GM12873 (cell line): ENCODE results near the gene DENND4B.
A peak's percentile ranks its signal among the peaks of the same experiment; 100 is the strongest.

Experiments
- TF ChIP-seq, protein P1 (sequence below): IDR thresholded peaks from 2 replicates; pipeline ENCODE4 v1.5.1; 2012; ENCODE audit warnings: low read depth, mild to moderate bottlenecking, moderate library complexity, low read length, control low read depth; ENCODE audit not compliant: insufficient read depth; ENCODE audit errors: missing control alignments

Gene DENND4B

DNA sequence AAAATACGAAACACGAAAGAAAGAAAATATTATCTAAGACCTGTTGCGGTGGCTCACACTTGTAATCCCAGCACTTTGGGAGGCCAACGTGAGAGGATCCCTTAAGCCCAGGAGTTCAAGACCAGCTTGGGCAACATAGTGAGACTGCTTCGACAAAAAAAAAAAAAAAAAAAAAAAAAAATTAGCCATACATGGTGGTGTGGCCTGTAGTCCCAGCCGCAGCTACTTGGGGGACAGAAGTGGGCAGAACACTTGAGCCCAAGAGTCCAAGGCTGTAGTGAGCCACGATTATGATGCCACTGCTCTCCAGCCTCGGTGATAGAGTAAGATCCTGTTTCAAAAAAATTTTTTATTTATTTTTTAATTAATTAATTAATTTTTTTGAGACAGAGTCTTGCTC is 41.1 kb upstream of the DENND4B start:
- TF ChIP-seq, protein P1, sequence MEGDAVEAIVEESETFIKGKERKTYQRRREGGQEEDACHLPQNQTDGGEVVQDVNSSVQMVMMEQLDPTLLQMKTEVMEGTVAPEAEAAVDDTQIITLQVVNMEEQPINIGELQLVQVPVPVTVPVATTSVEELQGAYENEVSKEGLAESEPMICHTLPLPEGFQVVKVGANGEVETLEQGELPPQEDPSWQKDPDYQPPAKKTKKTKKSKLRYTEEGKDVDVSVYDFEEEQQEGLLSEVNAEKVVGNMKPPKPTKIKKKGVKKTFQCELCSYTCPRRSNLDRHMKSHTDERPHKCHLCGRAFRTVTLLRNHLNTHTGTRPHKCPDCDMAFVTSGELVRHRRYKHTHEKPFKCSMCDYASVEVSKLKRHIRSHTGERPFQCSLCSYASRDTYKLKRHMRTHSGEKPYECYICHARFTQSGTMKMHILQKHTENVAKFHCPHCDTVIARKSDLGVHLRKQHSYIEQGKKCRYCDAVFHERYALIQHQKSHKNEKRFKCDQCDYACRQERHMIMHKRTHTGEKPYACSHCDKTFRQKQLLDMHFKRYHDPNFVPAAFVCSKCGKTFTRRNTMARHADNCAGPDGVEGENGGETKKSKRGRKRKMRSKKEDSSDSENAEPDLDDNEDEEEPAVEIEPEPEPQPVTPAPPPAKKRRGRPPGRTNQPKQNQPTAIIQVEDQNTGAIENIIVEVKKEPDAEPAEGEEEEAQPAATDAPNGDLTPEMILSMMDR, result no peak

DNA sequence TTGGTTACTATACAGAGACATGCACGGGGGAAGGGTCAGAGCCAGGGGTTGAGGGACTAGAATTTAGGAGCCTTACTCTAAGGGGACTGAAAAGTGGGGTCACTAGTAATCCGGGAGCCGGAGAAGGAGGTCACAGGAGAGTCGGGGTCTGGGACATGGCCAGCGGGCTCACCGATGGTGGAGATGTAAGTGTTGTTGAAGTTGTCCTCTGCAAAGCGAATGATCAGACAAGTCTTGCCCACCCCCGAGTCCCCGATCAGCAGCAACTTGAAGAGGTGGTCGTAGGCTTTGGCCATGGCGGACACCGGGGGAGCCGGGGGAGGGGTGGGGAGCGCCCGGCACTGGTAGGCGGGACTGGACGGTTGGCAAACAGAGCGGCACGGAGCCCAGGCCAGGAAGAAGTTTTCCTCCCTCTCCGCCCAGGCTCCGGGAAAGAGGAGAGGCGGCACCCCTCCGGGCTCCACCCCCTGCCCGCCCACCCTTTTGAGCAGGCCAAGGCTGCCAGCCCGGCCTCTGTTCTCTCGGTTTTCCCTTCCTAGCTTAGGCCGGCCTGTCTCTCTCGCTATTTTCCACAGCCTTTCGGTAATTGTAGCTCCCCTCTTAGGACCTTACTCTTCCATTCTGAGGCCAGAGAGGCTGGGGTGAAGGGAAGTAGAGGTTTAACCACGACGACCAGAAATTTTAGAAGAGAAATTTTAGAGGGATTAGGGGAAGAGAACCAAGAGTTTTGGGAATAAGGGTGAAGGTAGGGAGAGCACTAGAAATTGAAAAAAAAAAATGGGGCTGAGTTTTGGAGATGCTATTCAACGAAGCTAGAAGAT is 39.6 kb upstream of the DENND4B start, which contains the start of gene RAB13:
Gene RAB13, minus strand, starts transcription at position 399 of the 821 bp plus-strand sequence. Its CDS starts 103 bp downstream, at position 296.
- TF ChIP-seq, protein P1, result no peak

DNA sequence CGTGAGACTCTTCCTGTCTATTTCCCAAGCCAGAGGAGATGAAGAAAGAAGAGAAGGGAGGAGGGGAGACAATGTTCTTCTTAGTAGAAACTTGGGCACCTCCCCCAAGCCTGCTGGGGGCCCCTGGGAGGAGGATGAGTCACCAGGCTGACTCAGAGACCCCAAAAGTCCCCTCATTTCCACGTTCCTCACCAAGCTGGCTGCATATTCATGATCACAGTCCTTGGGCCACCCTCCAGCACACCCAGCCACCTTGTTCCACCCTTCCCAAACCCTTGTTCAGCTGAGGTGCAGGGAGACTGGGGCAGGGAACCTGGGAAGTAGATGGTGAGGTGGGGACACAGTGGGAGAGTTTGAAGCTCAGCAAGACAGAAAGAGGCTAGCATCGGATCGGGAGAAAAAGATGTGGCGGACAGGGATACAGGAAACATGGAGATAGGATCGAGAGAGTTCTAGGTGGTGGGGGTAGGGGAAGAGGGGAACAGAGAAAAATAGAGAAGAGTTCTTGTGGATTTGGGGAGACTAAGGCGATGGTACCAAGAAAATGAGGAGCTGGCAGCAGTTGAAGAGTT is 38.9 kb upstream of the DENND4B start:
- TF ChIP-seq, protein P1, result no peak

DNA sequence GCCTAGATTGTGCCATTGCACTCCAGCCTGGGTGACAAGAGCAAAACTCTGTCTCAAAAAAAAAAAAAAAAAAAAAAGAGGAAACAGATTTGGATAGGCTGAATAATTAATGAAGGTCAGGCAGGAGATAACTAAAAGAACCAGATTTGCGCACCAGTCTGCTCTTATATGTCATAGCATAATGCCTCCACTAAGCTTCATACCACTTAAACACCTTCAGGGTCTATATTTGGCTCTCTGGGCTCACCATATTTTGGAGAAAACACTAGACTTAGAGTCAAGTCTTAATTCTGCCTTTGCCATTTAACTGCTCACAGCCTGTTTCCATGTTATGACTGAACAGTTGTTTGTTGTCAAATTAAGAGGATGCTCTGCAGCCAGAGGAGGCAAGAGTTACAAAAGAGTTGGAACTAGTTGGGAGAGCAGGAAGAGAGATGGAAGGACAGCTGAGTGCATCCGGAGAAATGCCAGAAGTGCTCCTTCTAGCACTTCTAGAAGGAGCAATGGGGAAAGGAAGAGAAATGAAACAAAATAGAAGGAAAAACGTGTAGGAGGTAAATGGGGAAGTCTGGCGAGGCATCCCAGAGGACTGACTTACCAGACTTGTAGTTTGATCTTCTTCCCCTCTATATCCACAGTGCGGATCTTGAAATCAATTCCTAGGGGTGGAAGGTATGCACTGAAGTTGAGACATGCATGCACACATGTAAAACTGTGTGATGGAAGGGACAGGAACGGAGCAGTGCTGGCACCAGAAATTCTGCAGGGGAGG is 37.8 kb upstream of the DENND4B start:
- TF ChIP-seq, protein P1, result no peak

DNA sequence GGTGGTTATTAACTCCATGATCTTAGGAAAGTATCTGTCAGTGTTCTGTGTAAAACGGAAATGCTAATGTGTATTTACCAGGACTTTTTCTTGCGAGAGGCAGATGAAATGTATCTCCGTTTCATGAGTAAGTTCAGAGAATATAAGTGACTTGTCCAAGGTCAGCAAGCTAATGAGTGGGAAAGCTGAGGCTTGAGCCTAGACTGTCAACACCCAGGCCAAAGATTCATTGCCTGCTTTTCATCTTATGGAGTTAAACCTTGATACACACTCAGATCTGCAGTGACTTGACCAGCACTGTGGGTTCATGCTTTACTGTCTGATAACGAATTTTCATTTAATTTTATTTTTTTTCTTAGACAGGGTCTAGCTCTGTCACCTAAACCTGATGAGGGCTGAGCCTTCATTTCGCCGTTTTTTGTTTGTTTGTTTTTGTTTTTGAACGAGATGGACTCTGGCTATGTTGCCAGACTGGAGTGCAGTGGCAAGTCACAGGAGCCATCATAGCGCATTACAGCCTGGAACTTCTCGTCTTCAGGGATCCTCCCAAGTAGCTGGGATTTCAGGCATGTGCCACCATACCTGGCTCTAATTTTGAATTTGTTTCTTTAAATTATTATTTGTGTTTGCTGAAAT is 31.9 kb upstream of the DENND4B start:
- TF ChIP-seq, protein P1, result no peak

DNA sequence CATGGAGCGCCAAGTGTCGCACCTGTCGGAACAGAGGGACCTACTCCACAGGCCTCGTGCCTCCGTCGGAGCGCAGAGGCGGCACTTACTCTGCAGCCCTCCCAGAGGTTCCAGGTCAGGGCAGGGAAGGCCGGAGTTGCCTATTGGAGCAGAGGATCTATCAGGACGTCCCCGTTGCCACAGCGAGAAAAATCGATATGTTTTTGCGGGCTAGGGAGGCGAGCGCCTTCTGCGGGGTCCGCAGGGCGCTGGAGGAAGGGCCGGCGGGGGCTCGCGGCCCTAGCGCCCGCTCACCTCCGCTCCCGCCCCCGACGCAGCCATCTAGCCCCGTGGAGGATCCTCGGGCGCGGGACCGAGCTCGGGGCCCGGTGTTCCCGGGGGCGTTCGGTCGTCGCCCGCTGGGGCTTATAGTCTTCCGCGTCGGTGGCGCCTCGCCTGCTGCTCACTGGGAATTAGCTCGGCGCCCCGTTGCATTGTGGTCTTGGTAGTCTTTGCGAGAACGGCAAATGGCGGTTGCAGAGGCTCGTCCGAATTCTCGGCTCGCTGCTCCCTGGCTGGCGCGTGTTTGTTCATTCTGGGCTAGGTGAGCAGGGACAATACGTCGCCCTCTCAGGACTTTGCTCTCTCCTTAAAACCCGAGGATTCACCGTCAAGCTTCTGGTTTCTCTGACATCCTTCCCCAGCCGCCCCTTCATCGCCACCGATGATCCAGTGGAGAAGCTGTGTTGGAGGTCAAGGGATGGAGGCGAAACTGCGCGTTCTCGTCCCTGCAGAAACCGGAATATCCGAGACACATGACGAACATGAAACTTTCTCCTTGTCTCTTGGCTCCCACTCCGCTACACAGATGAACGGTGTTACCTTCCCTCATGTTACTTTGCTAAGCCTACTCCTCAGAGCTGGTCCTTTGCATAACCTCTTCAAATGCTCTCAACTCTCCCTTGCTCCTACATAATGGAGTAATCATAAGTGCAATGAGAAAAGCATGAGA is 31.0 kb upstream of the DENND4B start, which contains the start of gene JTB:
Gene JTB, minus strand, starts transcription at position 425 of the 991 bp plus-strand sequence. Its CDS starts 422 bp downstream, at position 3.
- TF ChIP-seq, protein P1, result peak; percentile 1
